ENCODE measurements around the gene KAZN. TPM values are rescaled to one million over a fixed set of nuclear protein-coding genes. Genes with fewer than 3 reads are reported as not detected.

The KAZN gene
- total RNA-seq, 1 donor from 2014 or later: 9.4 TPM

DNA sequence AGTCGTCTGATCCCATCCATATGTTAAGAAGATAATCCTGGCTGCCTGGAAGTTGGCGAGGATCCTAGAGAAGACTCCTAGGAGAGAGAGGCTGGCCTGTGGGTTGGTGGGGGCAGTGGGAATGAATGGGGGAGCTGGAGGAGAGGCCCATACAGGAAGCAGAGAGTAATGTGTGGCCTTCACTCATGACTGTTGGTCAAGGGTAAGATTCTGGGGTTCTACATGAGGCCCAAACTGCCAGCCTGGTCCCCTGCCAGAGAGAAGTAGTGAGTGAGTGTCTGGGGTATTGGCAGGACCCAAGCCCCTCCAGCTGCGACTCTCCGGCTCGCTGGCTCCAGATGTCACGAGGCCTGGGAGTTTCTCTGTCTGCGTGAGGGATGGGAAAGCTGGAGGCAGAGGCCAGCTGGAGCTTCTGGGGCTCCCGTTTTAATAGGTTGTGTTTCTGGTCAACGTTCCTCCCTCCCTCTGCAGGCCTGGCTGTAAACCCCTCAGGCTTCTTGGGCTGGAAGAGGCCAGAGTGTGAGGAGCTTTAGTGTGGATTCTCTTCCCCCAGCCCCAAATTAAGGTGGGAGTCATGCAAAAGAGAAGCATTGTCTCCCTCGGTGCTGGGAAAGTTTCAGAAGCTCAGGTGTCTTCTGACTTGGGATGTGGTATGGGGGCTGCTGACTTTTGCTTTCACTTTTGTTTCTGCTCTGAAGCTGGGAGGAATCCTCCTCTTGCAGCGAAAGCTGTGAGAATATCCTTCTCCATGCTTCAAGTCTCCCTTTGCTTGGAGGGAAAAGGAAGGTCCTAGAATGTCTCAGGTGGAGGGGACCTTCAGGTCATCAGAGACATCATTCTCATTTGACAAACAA, 557.6 kb downstream of the KAZN start:
- Histone ChIP-seq H3K9me3 (ENCODE audit: insufficient read depth, low read depth, low read length) (no peaks in the 10 kb centered on the region), H3K79me2 (ENCODE audit: insufficient read depth, low read length) (no peaks in the 10 kb centered on the region), H4K20me1 (ENCODE audit: insufficient read depth, low read length) (peaks cover 11% of the 10 kb centered on the region), H3K9ac (ENCODE audit: low read length) (no peak overlapping the region), H3K4me3 (ENCODE audit: insufficient read depth, low read depth, low read length) (no peak overlapping the region), H2AFZ (ENCODE audit: low read depth, low read length) (no peak overlapping the region), H3K27me3 (ENCODE audit: insufficient read depth, low read length) (peaks cover 2% of the 10 kb centered on the region), H3K27ac (ENCODE audit: low read depth, low read length) (no peak overlapping the region), H3K36me3 (ENCODE audit: insufficient read depth, low read length) (no peaks in the 10 kb centered on the region), H3K4me2 (ENCODE audit: low read length) (no peak overlapping the region), H3K4me1 (ENCODE audit: insufficient read depth, low read length) (peaks cover 10% of the 10 kb centered on the region)
- H3K4me1 Mint-ChIP-seq (ENCODE audit: low read depth, unreplicated experiment): peaks cover 20% of the 10 kb centered on the region
- DNase-seq (ENCODE audit: low read depth) (no peak), FAIRE-seq (no peak)
- peaks cover 10% of the 10 kb centered on the region for H3K27me3 Mint-ChIP-seq (ENCODE audit: low read depth, unreplicated experiment)
- H3K4me3 Mint-ChIP-seq (ENCODE audit: unreplicated experiment): peak overlapping the region; percentile 77
- TF ChIP-seq, protein P1, sequence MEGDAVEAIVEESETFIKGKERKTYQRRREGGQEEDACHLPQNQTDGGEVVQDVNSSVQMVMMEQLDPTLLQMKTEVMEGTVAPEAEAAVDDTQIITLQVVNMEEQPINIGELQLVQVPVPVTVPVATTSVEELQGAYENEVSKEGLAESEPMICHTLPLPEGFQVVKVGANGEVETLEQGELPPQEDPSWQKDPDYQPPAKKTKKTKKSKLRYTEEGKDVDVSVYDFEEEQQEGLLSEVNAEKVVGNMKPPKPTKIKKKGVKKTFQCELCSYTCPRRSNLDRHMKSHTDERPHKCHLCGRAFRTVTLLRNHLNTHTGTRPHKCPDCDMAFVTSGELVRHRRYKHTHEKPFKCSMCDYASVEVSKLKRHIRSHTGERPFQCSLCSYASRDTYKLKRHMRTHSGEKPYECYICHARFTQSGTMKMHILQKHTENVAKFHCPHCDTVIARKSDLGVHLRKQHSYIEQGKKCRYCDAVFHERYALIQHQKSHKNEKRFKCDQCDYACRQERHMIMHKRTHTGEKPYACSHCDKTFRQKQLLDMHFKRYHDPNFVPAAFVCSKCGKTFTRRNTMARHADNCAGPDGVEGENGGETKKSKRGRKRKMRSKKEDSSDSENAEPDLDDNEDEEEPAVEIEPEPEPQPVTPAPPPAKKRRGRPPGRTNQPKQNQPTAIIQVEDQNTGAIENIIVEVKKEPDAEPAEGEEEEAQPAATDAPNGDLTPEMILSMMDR (IDR thresholded peaks at IDR 0.05; ENCODE audit: insufficient read depth, low read depth, low read length): no peak
- TF ChIP-seq EZH2 (IDR thresholded peaks at IDR 0.05; ENCODE audit: insufficient read depth, low read length): no peak
- H3K27ac Mint-ChIP-seq (ENCODE audit: unreplicated experiment): peak overlapping the region; percentile 41
- peaks cover under 1% of the 10 kb centered on the region for H3K9me3 Mint-ChIP-seq (ENCODE audit: unreplicated experiment)
- peaks cover 5% of the 10 kb centered on the region for H3K36me3 Mint-ChIP-seq (ENCODE audit: low read depth, unreplicated experiment)

DNA sequence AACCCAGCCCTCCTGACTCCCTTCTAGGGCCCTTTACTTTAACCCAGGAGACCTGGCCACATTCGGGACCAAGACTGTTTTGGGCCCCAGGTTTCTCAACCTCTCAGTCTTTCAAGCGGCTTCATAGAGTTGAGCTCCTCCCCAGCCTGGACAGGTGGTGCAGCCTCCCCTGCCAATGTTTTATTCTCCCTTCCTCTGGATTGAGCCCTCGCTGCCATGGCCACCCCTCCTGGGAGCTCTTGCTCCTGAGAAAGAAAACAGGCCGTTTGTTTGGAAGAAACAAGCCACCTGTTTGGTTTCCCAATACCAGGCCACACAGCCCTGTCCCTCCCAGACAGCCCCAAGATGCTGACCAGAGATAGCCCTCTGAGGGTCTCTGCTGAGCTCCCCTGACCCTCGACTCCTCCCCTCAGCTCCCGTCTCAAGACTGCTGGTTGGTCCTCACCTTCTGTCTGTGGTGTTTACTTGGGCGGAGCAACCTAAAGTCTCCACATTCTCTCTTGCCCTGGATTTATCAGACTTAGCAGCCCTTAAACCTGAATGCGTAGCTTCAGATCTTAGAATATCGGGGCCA, 558.4 kb downstream of the KAZN start:
- Histone ChIP-seq H3K9me3 (ENCODE audit: insufficient read depth, low read depth, low read length) (no peaks in the 10 kb centered on the region), H3K27ac (ENCODE audit: low read depth, low read length) (no peak overlapping the region), H2AFZ (ENCODE audit: low read depth, low read length) (no peak overlapping the region), H3K27me3 (ENCODE audit: insufficient read depth, low read length) (peaks cover 2% of the 10 kb centered on the region), H3K9ac (ENCODE audit: low read length) (no peak overlapping the region), H3K4me3 (ENCODE audit: insufficient read depth, low read depth, low read length) (no peak overlapping the region), H3K36me3 (ENCODE audit: insufficient read depth, low read length) (no peaks in the 10 kb centered on the region), H3K4me1 (ENCODE audit: insufficient read depth, low read length) (peaks cover 10% of the 10 kb centered on the region), H3K4me2 (ENCODE audit: low read length) (no peak overlapping the region), H3K79me2 (ENCODE audit: insufficient read depth, low read length) (no peaks in the 10 kb centered on the region), H4K20me1 (ENCODE audit: insufficient read depth, low read length) (peaks cover 11% of the 10 kb centered on the region)
- no peak for FAIRE-seq
- H3K4me3 Mint-ChIP-seq (ENCODE audit: unreplicated experiment): no peak overlapping the region
- TF ChIP-seq, protein P1 (IDR thresholded peaks at IDR 0.05; ENCODE audit: insufficient read depth, low read depth, low read length): no peak
- TF ChIP-seq EZH2 (IDR thresholded peaks at IDR 0.05; ENCODE audit: insufficient read depth, low read length): no peak
- peak overlapping the region; percentile 26 for H3K27ac Mint-ChIP-seq (ENCODE audit: unreplicated experiment)
- H3K36me3 Mint-ChIP-seq (ENCODE audit: low read depth, unreplicated experiment): peaks cover 6% of the 10 kb centered on the region
- no peak for DNase-seq (ENCODE audit: low read depth)
- H3K27me3 Mint-ChIP-seq (ENCODE audit: low read depth, unreplicated experiment): peaks cover 10% of the 10 kb centered on the region
- peaks cover 20% of the 10 kb centered on the region for H3K4me1 Mint-ChIP-seq (ENCODE audit: low read depth, unreplicated experiment)
- no peaks in the 10 kb centered on the region for H3K9me3 Mint-ChIP-seq (ENCODE audit: unreplicated experiment)
